Small intestine (tissue), 7 donors: ENCODE data around the gene CTNNBIP1. TPM values are rescaled to one million over a fixed set of nuclear protein-coding genes. Genes with fewer than 3 reads are reported as not detected.
A peak's percentile ranks its signal among the peaks of the same experiment; 100 is the strongest.
"Not testable (repeated sequence)": the region's sequence is repeated elsewhere in the genome, so short reads cannot be mapped to it uniquely, and the experiment has no call there.

Experiments
- DNase-seq, 2 donors: peaks; one replicate each; pipeline versions ENCODE4 v3.0.0 to v3.0.0-alpha.2; 2013
- FAIRE-seq: peaks from 2 replicates; lab custom pipeline; 2012; peaks lifted over from hg19 to GRCh38; lab: Jason Lieb, UNC
- H3K27ac ChIP-seq, 3 donors: one replicate each; pipeline ENCODE4 v1.5.1; 2013; ENCODE audit warnings: low read length in 2 of 3, mild to moderate bottlenecking in 2 of 3, control low read depth in 1 of 3, inconsistent platforms in 1 of 3, low read depth in 1 of 3, moderate library complexity in 1 of 3
- H3K27me3 ChIP-seq, 3 donors: one replicate each; pipeline ENCODE4 v1.6.1; 2013; ENCODE audit warnings: low read length in 3 of 3, inconsistent platforms in 1 of 3; ENCODE audit not compliant: control insufficient read depth in 3 of 3, insufficient read depth in 3 of 3
- H3K36me3 ChIP-seq, 3 donors: one replicate each; pipeline ENCODE4 v1.6.1; 2013; ENCODE audit warnings: low read length in 3 of 3, inconsistent platforms in 1 of 3, low read depth in 1 of 3, mild to moderate bottlenecking in 1 of 3, moderate library complexity in 1 of 3; ENCODE audit not compliant: control insufficient read depth in 3 of 3, insufficient read depth in 2 of 3
- H3K4me1 ChIP-seq, 3 donors: one replicate each; pipeline ENCODE4 v1.6.1; 2013; ENCODE audit warnings: low read length in 2 of 3, inconsistent platforms in 1 of 3, low read depth in 1 of 3, mild to moderate bottlenecking in 1 of 3, moderate library complexity in 1 of 3; ENCODE audit not compliant: control insufficient read depth in 3 of 3, insufficient read depth in 2 of 3
- H3K4me3 ChIP-seq, 3 donors: one replicate each; pipeline ENCODE4 v1.5.1; 2013; ENCODE audit warnings: low read length in 3 of 3, control low read depth in 1 of 3, inconsistent platforms in 1 of 3, low read depth in 1 of 3, mild to moderate bottlenecking in 1 of 3, moderate library complexity in 1 of 3
- H3K9me3 ChIP-seq, 2 donors: one replicate each; pipeline ENCODE4 v1.6.1; 2013; ENCODE audit warnings: low read depth in 1 of 2, low read length in 1 of 2; ENCODE audit not compliant: control insufficient read depth in 2 of 2, insufficient read depth in 1 of 2
- WGBS, 3 donors: extraction: QIAGEN DNeasy Blood & Tissue Kit; methylation state at CpG; one replicate each; pipeline ENCODE4 v1.1.7; 2013; 5-methylcytosine and 5-hydroxymethylcytosine counted together
- polyA plus RNA-seq, 4 donors: library from polyadenylated mRNA; stranded (reverse) in 3 of 4; unstranded in 1 of 4; fragments of 200-250 nt in 3 of 4; fragments of 120-200 nt in 1 of 4; gene quantifications; one replicate each; pipeline versions ENCODE4 v1.2.1 to v1.2.3, GENCODE V29; 2013
- donor health status: healthy with polysubstance abuse.
- donor health status: control.
- donor health status: control.
- donor health status: Bipolar disorder and iron deficiency.
- donor health status: healthy.

Gene CTNNBIP1
- polyA plus RNA-seq, 4 donors: 19.5 to 24.8 (median 22.1) TPM

DNA sequence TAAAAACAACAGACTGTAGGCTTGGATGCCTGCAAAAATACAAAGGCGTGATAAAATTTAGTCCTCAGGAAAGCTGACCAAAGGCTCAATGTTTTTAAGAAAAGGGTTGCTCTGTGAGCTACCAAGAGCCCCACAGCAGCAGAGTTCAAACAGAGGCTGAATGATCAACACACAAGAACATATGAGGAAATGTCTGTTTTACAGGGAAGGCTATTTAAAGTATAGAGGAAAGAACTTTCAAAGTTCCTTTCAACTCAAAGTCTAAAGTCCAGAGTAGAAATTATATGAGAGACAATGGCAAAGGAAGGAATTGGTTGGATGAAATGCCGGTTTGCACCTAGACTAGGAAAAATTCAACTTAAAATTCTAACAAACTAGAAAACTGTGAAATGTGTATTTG is 94.9 kb downstream of the CTNNBIP1 start:
- Histone ChIP-seq H3K27me3 (no peaks in the 10 kb centered on the region), H3K36me3 (peaks cover 0 to 2% (median 0%) of the 10 kb centered on the region in 3 donors), H3K9me3 (no peaks in the 10 kb centered on the region), H3K4me1 (peaks cover 4 to 9% (median 9%) of the 10 kb centered on the region in 3 donors), H3K4me3 (no peak overlapping the region), H3K27ac (peak overlapping the region; percentile 54 to 84 (median 82))
- no peak for FAIRE-seq
- DNase-seq: peak; percentile 68 to 82
- 25 to 62% (median 35%) methylated on average over 2 of the region's 2 CpGs for WGBS, 3 donors

DNA sequence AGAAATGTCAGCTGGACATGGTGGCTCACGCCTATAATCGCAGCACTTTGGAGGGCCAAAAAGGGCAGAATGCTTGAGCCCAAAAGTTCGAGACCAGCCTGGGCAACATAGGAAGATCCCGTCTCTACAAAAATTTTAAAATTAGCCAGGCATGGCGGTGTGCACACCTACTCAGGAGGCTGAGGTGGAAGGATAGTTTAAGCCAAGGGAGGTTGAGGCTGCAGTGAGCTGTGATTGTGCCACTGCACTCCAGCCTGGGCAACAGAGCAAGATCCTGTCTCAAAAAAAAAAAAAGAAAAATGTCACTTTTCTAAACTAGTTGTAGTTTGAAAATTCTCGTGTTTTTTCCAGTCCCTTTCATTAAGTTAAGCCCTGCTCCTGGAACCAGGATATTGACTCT is 95.5 kb downstream of the CTNNBIP1 start:
- no peaks in the 10 kb centered on the region for H3K27me3 ChIP-seq
- H3K4me3 ChIP-seq: no peak overlapping the region
- no peak for FAIRE-seq
- H3K36me3 ChIP-seq: no peaks in the 10 kb centered on the region
- H3K4me1 ChIP-seq: peaks cover 4 to 9% (median 9%) of the 10 kb centered on the region in 3 donors
- DNase-seq: no peak
- peak overlapping the region; percentile 54 to 84 (median 82) for H3K27ac ChIP-seq
- no peaks in the 10 kb centered on the region for H3K9me3 ChIP-seq
- 85 to 86% (median 86%) methylated on average over 6 of the region's 6 CpGs for WGBS, 3 donors

DNA sequence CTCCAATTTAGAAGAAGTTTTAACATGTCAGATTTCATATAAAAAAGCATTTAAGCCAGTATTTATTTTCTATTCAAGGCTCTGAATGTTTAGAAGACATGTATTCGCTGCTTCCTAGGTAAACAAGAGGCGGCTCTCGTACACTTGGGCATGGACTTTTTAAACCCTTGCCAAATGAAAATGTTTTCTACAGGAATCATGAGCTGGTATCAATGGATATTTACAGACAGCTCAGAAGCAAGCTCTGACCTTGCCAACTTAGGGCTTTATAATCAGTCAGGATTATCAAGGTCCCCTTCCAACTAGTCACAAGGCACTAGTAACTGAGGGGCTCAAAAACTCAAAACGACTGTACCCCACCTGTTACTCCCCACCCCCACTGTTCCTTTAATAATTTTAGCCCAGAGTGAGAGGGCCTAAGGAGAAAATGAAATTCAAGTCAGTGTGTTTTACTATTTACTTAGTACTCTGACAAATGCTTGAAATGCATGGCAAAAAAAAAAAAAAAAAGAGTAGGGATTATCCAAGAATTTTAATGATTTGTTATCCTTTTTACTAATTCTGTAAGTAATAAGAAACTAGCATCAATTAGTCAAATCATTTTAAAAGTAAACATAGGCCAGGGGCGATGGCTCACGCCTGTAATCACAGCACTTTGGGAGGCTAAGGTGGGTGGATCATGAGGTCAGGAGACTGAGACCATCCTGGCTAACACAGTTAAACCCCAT is 98.7 kb downstream of the CTNNBIP1 start:
- Histone ChIP-seq H3K27ac (no peak overlapping the region), H3K4me1 (peaks cover 4 to 9% (median 9%) of the 10 kb centered on the region in 3 donors), H3K9me3 (no peaks in the 10 kb centered on the region), H3K4me3 (no peak overlapping the region), H3K27me3 (no peaks in the 10 kb centered on the region), H3K36me3 (peaks cover 0 to 15% (median 0%) of the 10 kb centered on the region in 3 donors)
- DNase-seq (no peak), FAIRE-seq (no peak)
- 59 to 66% (median 65%) methylated on average over 6 of the region's 6 CpGs for WGBS, 3 donors

DNA sequence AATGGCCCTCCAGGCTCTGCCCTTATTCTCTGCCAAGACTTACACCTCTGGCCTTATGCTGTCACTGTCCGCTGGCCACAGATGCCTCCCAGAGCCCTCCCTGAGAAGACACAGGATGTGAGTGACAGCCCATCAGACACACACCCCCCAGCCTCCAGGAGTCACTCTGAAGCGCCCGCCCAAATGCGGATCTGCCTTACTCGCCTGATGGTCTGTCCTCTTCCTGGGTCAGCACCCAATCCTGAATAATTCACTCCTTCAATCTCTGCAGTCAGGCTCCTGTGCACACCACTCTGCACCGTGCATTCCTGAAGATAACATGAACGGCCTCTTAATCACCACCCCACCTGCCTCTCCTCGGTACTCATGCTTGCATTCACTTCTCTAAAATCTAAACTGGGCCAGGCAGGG is 101.0 kb downstream of the CTNNBIP1 start:
- H3K4me3 ChIP-seq: no peak overlapping the region
- FAIRE-seq: no peak
- H3K36me3 ChIP-seq: peaks cover 0 to 15% (median 0%) of the 10 kb centered on the region in 3 donors
- 58 to 73% (median 67%) methylated on average over 8 of the region's 8 CpGs for WGBS, 3 donors
- no peak overlapping the region for H3K27ac ChIP-seq
- H3K4me1 ChIP-seq: peaks cover 0 to 2% (median 0%) of the 10 kb centered on the region in 3 donors
- no peak for DNase-seq
- no peaks in the 10 kb centered on the region for H3K9me3 ChIP-seq
- H3K27me3 ChIP-seq: no peaks in the 10 kb centered on the region

DNA sequence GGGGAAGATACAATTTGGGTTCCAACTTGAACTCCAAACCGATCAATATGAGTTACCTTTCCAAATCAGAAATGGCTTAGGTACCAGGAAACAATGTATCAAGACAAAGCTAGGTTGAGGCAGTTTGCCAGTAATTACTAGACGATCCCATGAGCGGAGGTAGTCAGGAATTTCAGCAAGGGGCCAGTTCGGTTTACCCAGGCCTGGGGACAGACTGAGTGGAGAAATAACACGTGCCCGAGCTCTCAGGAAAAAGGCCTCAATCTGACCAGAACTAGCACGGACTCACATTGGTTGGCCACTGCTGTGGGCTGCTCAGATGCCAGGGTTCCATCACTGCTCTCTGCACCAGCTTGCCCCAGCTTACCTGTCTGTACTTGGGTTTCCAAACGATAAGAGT is 101.6 kb downstream of the CTNNBIP1 start:
- H3K27ac ChIP-seq: no peak overlapping the region
- peaks cover 0 to 2% (median 0%) of the 10 kb centered on the region in 3 donors for H3K4me1 ChIP-seq
- H3K9me3 ChIP-seq: no peaks in the 10 kb centered on the region
- peaks cover 0 to 15% (median 0%) of the 10 kb centered on the region in 3 donors for H3K36me3 ChIP-seq
- no peak overlapping the region for H3K4me3 ChIP-seq
- FAIRE-seq (no peak), DNase-seq (no peak)
- 77 to 86% (median 82%) methylated on average over 8 of the region's 8 CpGs for WGBS, 3 donors
- H3K27me3 ChIP-seq: no peaks in the 10 kb centered on the region

DNA sequence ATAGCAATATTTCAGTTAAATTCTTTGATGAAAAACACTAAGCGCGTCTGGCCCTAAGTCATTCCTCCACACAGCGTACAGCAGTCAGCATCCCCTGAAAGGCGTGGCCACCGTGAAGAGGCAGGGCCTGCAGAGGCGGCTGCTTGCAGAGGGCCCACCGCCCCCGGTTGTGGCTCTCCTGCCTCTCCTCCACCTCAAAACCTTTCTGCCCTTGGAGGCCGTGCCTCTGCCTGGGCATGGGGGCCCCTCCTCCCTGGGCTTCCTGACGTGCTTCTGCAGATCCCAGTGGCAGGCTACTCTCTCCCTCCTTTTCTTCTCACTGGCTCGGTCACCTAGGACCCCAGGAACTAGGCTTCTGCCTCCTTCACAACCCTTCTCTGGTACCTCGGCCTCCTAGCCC is 102.5 kb downstream of the CTNNBIP1 start:
- FAIRE-seq (no peak), DNase-seq (no peak)
- H3K4me3 ChIP-seq: no peak overlapping the region
- no peaks in the 10 kb centered on the region for H3K9me3 ChIP-seq
- peaks cover 0 to 15% (median 0%) of the 10 kb centered on the region in 3 donors for H3K36me3 ChIP-seq
- no peaks in the 10 kb centered on the region for H3K27me3 ChIP-seq
- peaks cover 0 to 2% (median 0%) of the 10 kb centered on the region in 3 donors for H3K4me1 ChIP-seq
- no peak overlapping the region for H3K27ac ChIP-seq
- WGBS, 3 donors: 75 to 88% (median 76%) methylated on average over 12 of the region's 12 CpGs

DNA sequence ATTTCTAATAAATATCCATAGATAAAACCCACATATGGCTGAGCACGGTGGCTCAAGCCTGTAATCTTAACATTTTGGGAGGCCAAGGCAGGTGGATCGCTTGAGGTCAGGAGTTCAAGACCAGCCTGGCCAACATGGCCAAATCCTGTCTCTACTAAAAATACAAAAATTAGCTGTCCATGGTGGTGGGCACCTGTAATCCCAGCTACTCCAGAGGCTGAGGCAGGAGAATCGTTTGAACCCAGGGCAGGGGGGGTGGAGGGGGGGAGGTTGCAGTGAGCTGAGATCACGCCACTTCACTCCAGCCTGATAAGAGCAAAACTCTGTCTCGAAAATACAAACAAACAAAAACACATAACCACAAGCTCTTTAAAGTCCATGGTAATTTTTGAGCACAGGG is 104.1 kb downstream of the CTNNBIP1 start:
- H3K4me3 ChIP-seq, FAIRE-seq, H3K4me1 ChIP-seq, H3K9me3 ChIP-seq, H3K27me3 ChIP-seq, H3K27ac ChIP-seq, DNase-seq: not testable (repeated sequence)
- peaks cover 0 to 18% (median 0%) of the 10 kb centered on the region in 3 donors for H3K36me3 ChIP-seq
- 84 to 88% (median 85%) methylated on average over 5 of the region's 5 CpGs for whole genome bisulfite sequencing, 3 donors

DNA sequence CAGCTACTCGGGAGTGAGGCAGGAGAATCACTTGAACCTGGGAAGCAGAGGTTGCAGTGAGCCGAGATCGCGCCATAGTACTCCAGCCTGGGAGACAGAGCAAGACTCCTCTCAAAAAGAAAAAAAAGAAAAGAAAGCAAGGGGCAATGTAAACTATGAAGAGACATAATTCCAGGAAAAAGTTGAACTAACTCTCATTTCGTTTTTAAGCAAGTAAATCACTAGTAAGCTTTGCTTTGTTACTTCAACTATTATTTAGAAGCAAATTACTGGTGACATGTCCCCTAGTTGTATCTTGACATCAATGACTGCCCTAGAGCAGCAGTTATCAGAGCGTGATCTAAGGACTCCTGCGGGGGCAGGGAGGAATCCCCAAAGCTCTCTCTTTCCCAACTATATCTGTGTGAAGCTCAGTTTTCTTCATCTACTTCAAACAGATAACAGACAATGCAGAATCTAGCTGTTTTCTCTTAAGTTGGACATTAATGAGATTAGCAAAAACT is 105.0 kb downstream of the CTNNBIP1 start:
- Histone ChIP-seq H3K27ac (peak overlapping the region in 2 of 3 donors; percentile 4 to 33), H3K27me3 (no peaks in the 10 kb centered on the region), H3K36me3 (peaks cover 0 to 18% (median 0%) of the 10 kb centered on the region in 3 donors), H3K9me3 (no peaks in the 10 kb centered on the region), H3K4me1 (peaks cover 0 to 2% (median 0%) of the 10 kb centered on the region in 3 donors), H3K4me3 (no peak overlapping the region)
- DNase-seq (no peak), FAIRE-seq (no peak)
- WGBS, 3 donors: 47 to 73% (median 67%) methylated on average over 7 of the region's 7 CpGs
